Keratinocyte (primary cell): ENCODE data around the gene DCDC2C. TPM values are rescaled to one million over a fixed set of nuclear protein-coding genes. Genes with fewer than 3 reads are reported as not detected.

ENCODE experiments used
- DNase-seq: peaks from one replicate; pipeline ENCODE4 v3.0.0-alpha.2; 2011; ENCODE audit warnings: low read depth, missing footprints, low spot score
- FAIRE-seq: peaks from 2 replicates; lab custom pipeline; 2011; peaks lifted over from hg19 to GRCh38; lab: Jason Lieb, UNC
- H2AFZ ChIP-seq: 2 replicates; pipeline ENCODE4 v1.6.0; 2012; ENCODE audit warnings: low read length, control low read depth, inconsistent platforms; ENCODE audit not compliant: control insufficient read depth
- H3K27ac ChIP-seq: 2 replicates; pipeline ENCODE4 v1.5.1; 2011; ENCODE audit warnings: low read length; ENCODE audit not compliant: control insufficient read depth, insufficient read depth
- H3K27me3 ChIP-seq: 3 replicates; pipeline ENCODE4 v1.6.0; 2011; ENCODE audit warnings: low read length; ENCODE audit not compliant: control insufficient read depth, insufficient read depth; ENCODE audit errors: extremely low read depth
- H3K36me3 ChIP-seq, 2 experiments: 2 replicates in 1 of 2; 3 replicates in 1 of 2; pipeline ENCODE4 v1.5.1; 2011; ENCODE audit warnings: low read length in 2 of 2, mild to moderate bottlenecking in 1 of 2; ENCODE audit not compliant: control insufficient read depth in 2 of 2, insufficient read depth in 2 of 2; ENCODE audit errors: extremely low read depth in 1 of 2
- H3K4me1 ChIP-seq: 3 replicates; pipeline ENCODE4 v1.5.1; 2011; ENCODE audit warnings: low read length; ENCODE audit not compliant: control insufficient read depth, insufficient read depth; ENCODE audit errors: extremely low read depth
- H3K4me2 ChIP-seq: 3 replicates; pipeline ENCODE4 v1.6.0; 2011; ENCODE audit warnings: low read depth, low read length; ENCODE audit not compliant: control insufficient read depth, insufficient read depth; ENCODE audit errors: extremely low read depth
- H3K4me3 ChIP-seq, 3 experiments: fragments of 200-600 bp in 1 of 3; sonication (generic) in 1 of 3; 2 replicates in 2 of 3; 3 replicates in 1 of 3; pipeline ENCODE4 v1.5.1; 2011 to 2016; ENCODE audit warnings: low read length in 3 of 3, mild to moderate bottlenecking in 3 of 3, control low read depth in 2 of 3, inconsistent platforms in 1 of 3, low read depth in 1 of 3, mixed read lengths in 1 of 3, mixed run types in 1 of 3, moderate library complexity in 1 of 3; ENCODE audit not compliant: control insufficient read depth in 2 of 3, insufficient read depth in 2 of 3; ENCODE audit errors: extremely low read depth in 1 of 3
- H3K79me2 ChIP-seq: 2 replicates; pipeline ENCODE4 v1.6.0; 2012; ENCODE audit warnings: low read length; ENCODE audit not compliant: control insufficient read depth, insufficient read depth
- H3K9ac ChIP-seq: 3 replicates; pipeline ENCODE4 v1.6.0; 2011; ENCODE audit warnings: low read length; ENCODE audit not compliant: control insufficient read depth, insufficient read depth; ENCODE audit errors: extremely low read depth
- H3K9me1 ChIP-seq: 3 replicates; pipeline ENCODE4 v1.6.0; 2011; ENCODE audit warnings: low read length; ENCODE audit not compliant: control insufficient read depth, insufficient read depth; ENCODE audit errors: extremely low read depth
- H3K9me3 ChIP-seq: 2 replicates; pipeline ENCODE4 v1.5.1; 2012; ENCODE audit warnings: low read depth, low read length; ENCODE audit not compliant: control insufficient read depth
- H4K20me1 ChIP-seq: 3 replicates; pipeline ENCODE4 v1.6.0; 2011; ENCODE audit warnings: low read length; ENCODE audit not compliant: control insufficient read depth, insufficient read depth; ENCODE audit errors: extremely low read depth
- EZH2 ChIP-seq: IDR thresholded peaks from one replicate; pipeline ENCODE4 v1.6.1; 2012; ENCODE audit warnings: inconsistent platforms, mild to moderate bottlenecking, low read length, moderate library complexity
- dilution Hi-C: fragments of 300-500 bp; cut with MboI; formaldehyde crosslinking; loops from one replicate; pipeline ENCODE4 v1.7.0; 2020; ENCODE audit warnings: low sequenced_read_pairs; ENCODE audit not compliant: extremely low pct_ligation_motif_present
- polyA plus RNA-seq, 5 experiments: library from polyadenylated mRNA; depleted of rRNA in 3 of 5; stranded (reverse) in 3 of 5; stranded (forward) in 1 of 5; unstranded in 1 of 5; fragments of >200 nt; gene quantifications; 1 replicate in 1 of 5; 2 replicates in 3 of 5; 3 replicates in 1 of 5; pipeline versions ENCODE4 v1.2.1 to v1.2.3, GENCODE V29; 2011 to 2012; ENCODE audit warnings: missing spikeins in 2 of 5, low read depth in 1 of 5, low replicate concordance in 1 of 5
- TF ChIP-seq, protein P1 (sequence below), 3 experiments: IDR thresholded peaks in 1 of 3; conservative IDR thresholded peaks in 1 of 3; optimal IDR thresholded peaks in 1 of 3; 2 replicates in 2 of 3; 3 replicates in 1 of 3; pipeline versions ENCODE3 to v1.5.1; 2011; ENCODE audit warnings: low read length in 3 of 3, mild to moderate bottlenecking in 3 of 3, moderate library complexity in 2 of 3, control low read depth in 1 of 3, inconsistent platforms in 1 of 3; ENCODE audit not compliant: insufficient read depth in 2 of 3; ENCODE audit errors: extremely low read depth in 1 of 3

Gene DCDC2C
- polyA plus RNA-seq, 1 donor (not counting 4 experiments of a cell fraction or from before 2014, with no cell fraction given) = not detected

DNA sequence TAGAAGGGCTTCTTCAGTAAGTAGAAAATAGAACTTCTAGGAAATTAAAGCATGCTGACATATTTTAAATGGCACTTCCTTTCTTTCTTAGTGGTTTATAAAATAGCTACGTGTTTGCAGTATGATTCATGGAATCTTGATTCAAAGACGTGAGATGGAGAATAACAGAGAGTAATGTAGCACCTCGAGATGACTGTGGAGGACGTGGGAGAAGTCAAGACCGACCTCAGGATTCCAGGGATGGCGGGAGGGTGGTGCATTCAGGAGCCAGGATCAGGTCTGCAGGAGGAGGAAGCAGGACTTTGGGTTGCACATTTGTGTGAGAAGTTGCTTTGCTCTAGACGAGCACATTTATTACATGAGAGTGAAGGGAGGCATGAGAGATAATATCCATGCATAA, 56.0 kb downstream of the DCDC2C start:
- no peak for DNase-seq
- no peak overlapping the region for H2AFZ ChIP-seq

GRCh38 chr2:3759761-3760160, 56.4 kb downstream of the DCDC2C start:
- peaks cover 6% of the 10 kb centered on the region for H3K9me3 ChIP-seq
- DNase-seq (no peak), FAIRE-seq (no peak)
- no peak overlapping the region for H3K4me3 ChIP-seq
- H3K27me3 ChIP-seq = no peaks in the 10 kb centered on the region
- no peak for TF ChIP-seq EZH2
- TF ChIP-seq, protein P1, sequence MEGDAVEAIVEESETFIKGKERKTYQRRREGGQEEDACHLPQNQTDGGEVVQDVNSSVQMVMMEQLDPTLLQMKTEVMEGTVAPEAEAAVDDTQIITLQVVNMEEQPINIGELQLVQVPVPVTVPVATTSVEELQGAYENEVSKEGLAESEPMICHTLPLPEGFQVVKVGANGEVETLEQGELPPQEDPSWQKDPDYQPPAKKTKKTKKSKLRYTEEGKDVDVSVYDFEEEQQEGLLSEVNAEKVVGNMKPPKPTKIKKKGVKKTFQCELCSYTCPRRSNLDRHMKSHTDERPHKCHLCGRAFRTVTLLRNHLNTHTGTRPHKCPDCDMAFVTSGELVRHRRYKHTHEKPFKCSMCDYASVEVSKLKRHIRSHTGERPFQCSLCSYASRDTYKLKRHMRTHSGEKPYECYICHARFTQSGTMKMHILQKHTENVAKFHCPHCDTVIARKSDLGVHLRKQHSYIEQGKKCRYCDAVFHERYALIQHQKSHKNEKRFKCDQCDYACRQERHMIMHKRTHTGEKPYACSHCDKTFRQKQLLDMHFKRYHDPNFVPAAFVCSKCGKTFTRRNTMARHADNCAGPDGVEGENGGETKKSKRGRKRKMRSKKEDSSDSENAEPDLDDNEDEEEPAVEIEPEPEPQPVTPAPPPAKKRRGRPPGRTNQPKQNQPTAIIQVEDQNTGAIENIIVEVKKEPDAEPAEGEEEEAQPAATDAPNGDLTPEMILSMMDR (optimal IDR thresholded peaks at IDR 0.05 in 1 of 3, IDR thresholded peaks at IDR 0.05 in 1 of 3, conservative IDR thresholded peaks at IDR 0.05 in 1 of 3; ENCODE audit: extremely low read depth in 1 of 3, insufficient read depth in 2 of 3, low read length in 3 of 3) = no peak
- H2AFZ ChIP-seq = no peak overlapping the region
- no peak overlapping the region for H3K9ac ChIP-seq
- H4K20me1 ChIP-seq = no peaks in the 10 kb centered on the region
- no peak overlapping the region for H3K4me2 ChIP-seq
- no peak overlapping the region for H3K27ac ChIP-seq
- dilution Hi-C loops = no loop called here
- H3K9me1 ChIP-seq = no peaks in the 10 kb centered on the region
- no peaks in the 10 kb centered on the region for H3K4me1 ChIP-seq
- no peaks in the 10 kb centered on the region for H3K79me2 ChIP-seq
- H3K36me3 ChIP-seq = no peaks in the 10 kb centered on the region

More for the DNA sequence above, 56.0 kb downstream of the DCDC2C start:
- Histone ChIP-seq H3K4me2 (no peak overlapping the region), H3K9ac (no peak overlapping the region), H3K4me3 (no peak overlapping the region), H3K27ac (no peak overlapping the region), H3K9me1 (no peaks in the 10 kb centered on the region), H3K27me3 (no peaks in the 10 kb centered on the region), H3K4me1 (no peaks in the 10 kb centered on the region), H3K36me3 (no peaks in the 10 kb centered on the region), H3K79me2 (no peaks in the 10 kb centered on the region), H4K20me1 (no peaks in the 10 kb centered on the region), H3K9me3 (peaks cover 6% of the 10 kb centered on the region)
- FAIRE-seq = no peak
- dilution Hi-C loops = no loop called here
- TF ChIP-seq, protein P1 (optimal IDR thresholded peaks at IDR 0.05 in 1 of 3, IDR thresholded peaks at IDR 0.05 in 1 of 3, conservative IDR thresholded peaks at IDR 0.05 in 1 of 3; ENCODE audit: extremely low read depth in 1 of 3, insufficient read depth in 2 of 3, low read length in 3 of 3) = no peak
- TF ChIP-seq EZH2 = no peak
